C4-2B (cell line): Measurements from ENCODE around the gene C4BPA.

Source experiments
- H3K27ac ChIP-seq: fragments of 450-650 bp; 2 replicates; pipeline ENCODE4 v1.5.1; 2017
- CTCF ChIP-seq: fragments of 450-650 bp; conservative IDR thresholded peaks from 2 replicates; pipeline ENCODE4 v1.5.1; 2017; ENCODE audit warnings: mild to moderate bottlenecking
- ZFX ChIP-seq: fragments of 450-650 bp; IDR thresholded peaks from 2 replicates; pipeline ENCODE4 v1.6.1; 2017

Gene C4BPA

DNA sequence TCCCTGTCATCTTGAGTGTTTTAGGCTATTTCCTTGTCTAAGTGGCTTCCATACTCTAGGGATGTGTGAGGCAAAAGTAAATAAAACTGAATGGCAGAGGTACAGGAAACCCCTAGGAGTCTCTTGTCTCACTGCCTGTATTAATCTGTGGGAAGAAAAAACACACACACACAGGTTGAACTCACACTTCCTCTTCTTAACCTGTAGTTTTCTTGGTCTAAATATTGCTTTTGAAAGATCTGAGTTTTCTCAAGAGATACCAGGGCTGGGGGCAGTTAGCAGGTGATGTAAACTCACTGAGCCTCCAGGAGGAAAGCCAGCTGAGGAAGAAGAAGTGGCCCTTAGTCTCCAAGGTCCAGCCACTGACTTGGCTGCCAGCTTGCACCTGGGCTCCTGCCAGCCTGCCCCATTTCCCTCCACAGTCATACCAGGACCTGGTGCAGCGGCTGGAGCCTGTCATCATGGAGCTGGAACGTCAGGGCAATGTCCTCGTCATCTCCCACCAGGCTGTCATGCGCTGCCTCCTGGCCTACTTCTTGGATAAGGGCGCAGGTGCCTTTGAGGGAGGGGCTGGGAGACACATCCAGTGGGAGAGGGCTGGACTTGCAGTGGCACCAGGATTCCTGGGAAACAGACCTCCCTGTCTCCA, 34.1 kb upstream of the C4BPA start:
- no peak overlapping the region for H3K27ac ChIP-seq

GRCh38 chr1:207070811-207071210, 33.2 kb upstream of the C4BPA start:
- no peak for TF ChIP-seq CTCF
- TF ChIP-seq ZFX = no peak
- H3K27ac ChIP-seq = no peak overlapping the region

More for the DNA sequence above, 34.1 kb upstream of the C4BPA start:
- no peak for TF ChIP-seq ZFX
- no peak for TF ChIP-seq CTCF

DNA sequence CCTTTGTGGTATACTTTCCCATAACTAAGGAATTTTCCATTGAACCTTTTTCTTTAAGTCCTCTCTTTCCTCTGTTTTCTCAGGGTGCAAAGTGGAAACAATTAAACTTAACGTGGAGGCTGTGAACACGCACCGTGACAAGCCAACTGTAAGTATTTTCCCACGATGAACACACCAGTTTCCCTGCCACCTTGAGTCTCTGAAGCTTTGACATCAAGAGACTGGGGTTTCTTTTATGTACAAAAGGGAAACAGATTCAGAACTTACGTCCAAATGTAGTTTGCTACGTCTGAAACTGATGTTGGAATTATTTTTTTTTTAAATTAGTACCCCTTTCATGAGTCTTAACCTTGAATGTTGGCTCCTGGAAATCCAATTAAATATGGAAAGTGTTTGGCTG, 32.6 kb upstream of the C4BPA start:
- TF ChIP-seq ZFX (no peak), CTCF (no peak)
- no peak overlapping the region for H3K27ac ChIP-seq

GRCh38 chr1:207072233-207072632, 31.8 kb upstream of the C4BPA start:
- no peak overlapping the region for H3K27ac ChIP-seq
- TF ChIP-seq ZFX (no peak), CTCF (no peak)

- TF ChIP-seq CTCF (no peak), ZFX (no peak)
Observed at GRCh38 chr1:207073906-207074820, 29.9 kb upstream of the C4BPA start.

GRCh38 chr1:207076181-207076955, 27.7 kb upstream of the C4BPA start:
- no peak overlapping the region for H3K27ac ChIP-seq
- TF ChIP-seq ZFX (no peak), CTCF (no peak)

More at GRCh38 chr1:207073906-207074820, 29.9 kb upstream of the C4BPA start:
- no peak overlapping the region for H3K27ac ChIP-seq

DNA sequence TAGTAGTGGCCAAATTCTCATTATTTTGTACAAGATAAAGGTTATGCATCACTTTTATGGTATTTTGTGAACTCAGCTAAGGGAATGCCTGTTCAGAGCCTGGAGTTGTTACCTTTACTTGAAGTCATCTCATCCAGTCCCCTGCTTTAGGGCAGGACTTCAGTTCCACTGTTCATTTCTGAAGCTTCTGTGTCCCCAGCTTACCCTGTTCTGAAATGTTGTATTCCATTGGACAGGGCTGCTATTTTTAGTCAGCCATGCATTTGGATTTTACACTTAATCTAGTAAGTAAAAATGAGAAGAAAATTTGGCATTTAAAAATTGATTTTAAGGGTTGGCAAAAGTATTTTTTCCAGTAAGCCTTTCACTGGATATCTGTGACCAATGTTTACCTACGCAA, 27.0 kb upstream of the C4BPA start:
- TF ChIP-seq CTCF (no peak), ZFX (no peak)
- no peak overlapping the region for H3K27ac ChIP-seq
